ENCODE data around the gene CPEB3.
"Not testable (repeated sequence)": the region's sequence is repeated elsewhere in the genome, so short reads cannot be mapped to it uniquely, and the experiment has no call there.

Gene CPEB3

GRCh38 chr10:92216608-92217007 is 74.3 kb downstream of the CPEB3 start:
- not testable (repeated sequence) for FAIRE-seq; DNase-seq (ENCODE audit: low spot score)

DNA sequence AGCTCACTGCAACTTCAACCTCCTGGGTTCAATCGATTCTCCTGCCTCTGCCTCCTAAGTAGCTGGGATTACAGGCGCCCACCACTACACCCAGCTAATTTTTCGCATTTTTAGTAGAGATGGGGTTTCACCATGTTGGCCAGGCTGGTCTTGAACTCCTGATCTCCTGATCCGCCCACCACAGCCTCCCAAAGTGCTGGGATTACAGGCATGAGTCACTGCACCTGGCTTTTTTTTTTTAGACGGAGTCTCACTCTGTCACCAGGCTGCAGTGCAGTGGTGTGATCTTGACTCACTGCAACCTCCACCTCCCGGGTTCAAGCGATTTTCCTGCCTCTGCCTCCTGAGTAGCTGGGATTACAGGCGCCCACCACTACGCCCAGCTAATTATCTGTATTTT is 75.7 kb downstream of the CPEB3 start:
- DNase-seq (ENCODE audit: low spot score); FAIRE-seq: not testable (repeated sequence)

DNA sequence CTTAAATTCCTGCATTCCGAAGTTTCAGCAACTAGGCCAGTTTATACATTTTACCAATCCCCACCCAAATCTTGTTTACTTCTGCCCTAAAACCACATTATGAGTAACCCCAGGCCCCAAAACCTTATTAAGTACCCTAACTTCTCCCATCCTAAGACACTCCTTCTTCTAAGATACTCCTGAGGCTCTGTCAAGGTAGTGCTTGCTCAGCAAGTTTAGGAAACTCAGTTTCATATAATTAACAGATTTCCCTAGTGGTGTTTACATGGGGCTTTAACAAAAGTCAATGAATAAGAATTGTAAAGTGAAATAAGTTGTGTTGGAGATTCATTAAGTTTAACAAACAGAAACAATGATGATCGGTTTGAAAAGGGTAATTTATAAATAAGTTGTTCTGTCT is 77.8 kb downstream of the CPEB3 start:
- FAIRE-seq = no peak

DNA sequence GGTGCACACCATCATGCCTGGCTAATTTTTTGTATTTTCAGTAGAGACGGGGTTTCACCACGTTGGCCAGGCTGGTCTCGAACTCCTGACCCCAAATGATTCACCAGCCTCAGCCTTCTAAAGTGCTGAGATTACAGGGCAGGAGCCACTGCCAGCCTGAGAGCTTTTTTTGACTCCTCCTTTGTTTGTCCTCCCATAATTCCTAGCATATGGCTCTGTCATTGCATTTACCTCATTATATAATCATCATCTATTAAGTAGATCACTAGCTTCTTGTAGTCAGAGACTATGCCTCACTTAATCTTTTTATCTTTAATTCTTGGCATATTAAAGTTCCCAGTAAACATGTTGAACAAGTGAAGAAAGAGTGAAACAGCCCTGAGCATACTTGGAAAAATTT is 82.1 kb downstream of the CPEB3 start:
- DNase-seq (ENCODE audit: low spot score) (peak; percentile 25), FAIRE-seq (no peak)

More for the DNA sequence above, 77.8 kb downstream of the CPEB3 start:
- no peak for DNase-seq (ENCODE audit: low spot score)

- DNase-seq (ENCODE audit: low spot score) (no peak), FAIRE-seq (no peak)
These were observed 82.6 kb downstream of the CPEB3 start for GRCh38 chr10:92208157-92208720.

DNA sequence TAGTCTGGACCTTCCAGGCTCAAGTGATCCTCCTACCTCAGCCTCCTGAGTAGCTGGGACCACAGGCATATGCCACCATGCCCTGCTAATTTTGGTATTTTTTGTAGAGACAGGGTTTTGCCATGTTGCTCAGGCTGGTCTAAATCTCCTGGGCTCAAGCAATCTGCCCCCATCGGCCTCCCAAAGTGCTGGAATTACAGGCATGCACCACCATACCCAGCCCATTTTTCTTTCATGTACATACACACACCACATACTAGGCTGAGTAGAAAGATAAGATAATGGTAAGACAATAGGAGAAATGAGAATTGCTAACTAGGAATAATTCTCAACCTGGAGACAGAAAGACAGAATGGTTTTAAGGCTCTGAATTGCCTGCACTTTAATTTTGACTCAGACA is 83.8 kb downstream of the CPEB3 start:
- FAIRE-seq (no peak), DNase-seq (ENCODE audit: low spot score) (no peak)

DNA sequence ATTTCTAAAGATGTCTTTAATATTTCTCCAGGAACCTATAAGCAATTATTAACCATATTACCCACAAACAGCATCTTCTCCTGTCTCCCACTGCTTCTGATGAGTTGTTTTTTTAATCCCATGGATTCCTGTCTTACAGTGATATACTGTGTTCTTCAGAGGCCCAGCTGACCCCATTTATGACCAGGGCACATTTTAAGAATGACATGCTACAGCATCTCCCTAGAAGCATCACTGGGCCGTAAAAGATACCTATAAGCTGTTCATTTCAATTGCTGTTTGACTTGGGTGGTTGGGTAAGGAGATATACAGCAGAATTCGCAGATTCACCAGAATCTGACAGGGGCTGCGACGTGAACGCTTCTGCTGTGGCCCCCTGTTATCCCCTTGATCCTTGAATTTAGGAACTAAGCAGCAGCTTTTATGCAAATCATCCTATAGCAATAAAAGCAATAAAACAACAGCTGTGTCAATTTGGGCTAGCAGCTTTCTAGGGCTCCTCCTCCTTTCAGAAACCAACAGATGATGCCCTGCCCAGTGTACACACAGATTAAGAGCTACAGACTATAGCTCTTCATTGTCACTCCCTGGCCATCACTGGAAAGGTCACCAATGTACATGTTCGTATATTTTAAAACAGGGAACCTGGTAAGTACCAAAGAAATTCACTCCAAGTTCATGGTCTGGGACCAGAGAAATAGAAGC is 86.8 kb downstream of the CPEB3 start:
- FAIRE-seq (no peak), DNase-seq (ENCODE audit: low spot score) (no peak)

DNA sequence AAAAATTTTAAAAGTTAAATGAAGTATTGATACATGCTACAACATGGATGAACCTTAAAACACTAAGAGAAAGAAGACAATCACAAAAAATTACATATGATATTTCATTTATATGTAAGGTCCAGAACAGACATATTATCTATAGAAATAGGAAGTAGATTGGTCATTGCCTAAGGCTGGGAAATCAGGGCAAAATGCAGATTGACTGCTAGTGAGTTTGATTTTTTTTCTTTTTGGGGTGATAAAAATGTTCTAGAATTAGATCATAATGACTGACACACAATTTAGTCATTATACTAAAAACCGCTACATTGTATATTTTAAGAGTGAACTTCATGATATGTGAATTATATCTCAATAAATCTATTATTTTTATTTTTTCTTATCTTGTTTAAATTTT is 88.3 kb downstream of the CPEB3 start:
- DNase-seq (ENCODE audit: low spot score) (no peak), FAIRE-seq (no peak)

- no peak for FAIRE-seq
These were observed 90.3 kb downstream of the CPEB3 start for GRCh38 chr10:92200564-92200963.

DNA sequence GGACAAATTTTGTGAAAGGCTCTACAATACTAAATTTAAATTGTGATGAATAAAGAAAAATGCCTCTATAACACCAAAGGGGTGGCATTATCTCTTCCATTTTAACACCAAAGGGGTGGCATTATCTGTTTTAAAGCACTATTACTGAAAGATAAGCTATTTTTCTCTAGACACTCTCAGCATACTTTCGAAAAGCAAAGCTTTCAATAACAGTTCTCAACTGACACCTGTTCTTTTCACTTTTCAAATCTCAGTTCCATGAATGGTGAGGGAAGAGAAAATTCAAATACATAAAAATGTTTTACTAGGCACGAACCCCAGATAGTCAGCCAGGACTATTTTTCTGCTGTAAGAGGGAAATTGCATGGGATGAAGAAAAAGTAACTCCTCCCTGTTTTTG is 103.8 kb downstream of the CPEB3 start:
- FAIRE-seq (no peak), DNase-seq (ENCODE audit: low spot score) (no peak)

More at GRCh38 chr10:92200564-92200963, 90.3 kb downstream of the CPEB3 start:
- DNase-seq (ENCODE audit: low spot score) = no peak

- FAIRE-seq (no peak), DNase-seq (ENCODE audit: low spot score) (no peak)
These were observed 105.9 kb downstream of the CPEB3 start for GRCh38 chr10:92184977-92185376.

DNA sequence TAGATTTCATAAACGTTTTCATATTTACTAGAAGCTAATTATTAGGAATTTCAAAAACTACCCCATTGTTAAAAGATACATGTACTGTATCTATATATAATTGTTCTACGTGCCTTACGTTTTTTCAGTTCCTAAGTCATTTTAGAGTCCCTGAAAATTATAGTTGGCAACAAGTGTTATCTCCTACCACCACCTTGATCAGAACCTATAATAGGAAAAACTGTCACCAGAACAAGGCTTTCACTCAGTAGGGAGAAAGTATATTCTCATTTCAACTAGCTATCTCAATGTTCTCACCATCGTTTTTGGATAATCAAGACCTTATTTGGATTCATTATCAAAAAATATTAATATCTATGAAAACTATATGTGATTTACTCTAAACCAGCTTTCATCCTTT is 107.7 kb downstream of the CPEB3 start:
- FAIRE-seq (no peak), DNase-seq (ENCODE audit: low spot score) (no peak)

- FAIRE-seq = no peak
- no peak for DNase-seq (ENCODE audit: low spot score)
These were observed 109.3 kb downstream of the CPEB3 start for GRCh38 chr10:92181575-92181974.

GRCh38 chr10:92180399-92180798 is 110.5 kb downstream of the CPEB3 start:
- DNase-seq (ENCODE audit: low spot score) (no peak), FAIRE-seq (no peak)

GRCh38 chr10:92177546-92177945 is 113.3 kb downstream of the CPEB3 start:
- DNase-seq (ENCODE audit: low spot score) (no peak), FAIRE-seq (no peak)

DNA sequence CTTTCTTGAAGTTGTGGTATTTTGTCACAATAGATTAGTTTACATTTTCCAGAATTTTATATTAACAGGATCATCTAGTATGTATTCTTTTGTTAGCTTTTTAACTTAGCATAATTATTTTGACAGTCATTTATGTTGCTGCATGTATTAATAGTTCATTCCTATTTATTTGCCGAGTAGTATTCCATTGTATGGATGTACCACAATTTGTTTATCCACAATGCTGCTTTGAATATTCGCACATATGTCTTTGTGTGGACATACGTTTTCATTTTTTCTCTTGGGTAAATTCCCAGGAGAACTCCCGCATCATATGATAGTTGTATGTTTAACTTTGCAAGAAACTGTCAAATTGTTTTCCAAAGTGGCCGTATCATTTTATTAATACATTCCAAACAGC is 115.7 kb downstream of the CPEB3 start:
- DNase-seq (ENCODE audit: low spot score) (no peak), FAIRE-seq (no peak)

DNA sequence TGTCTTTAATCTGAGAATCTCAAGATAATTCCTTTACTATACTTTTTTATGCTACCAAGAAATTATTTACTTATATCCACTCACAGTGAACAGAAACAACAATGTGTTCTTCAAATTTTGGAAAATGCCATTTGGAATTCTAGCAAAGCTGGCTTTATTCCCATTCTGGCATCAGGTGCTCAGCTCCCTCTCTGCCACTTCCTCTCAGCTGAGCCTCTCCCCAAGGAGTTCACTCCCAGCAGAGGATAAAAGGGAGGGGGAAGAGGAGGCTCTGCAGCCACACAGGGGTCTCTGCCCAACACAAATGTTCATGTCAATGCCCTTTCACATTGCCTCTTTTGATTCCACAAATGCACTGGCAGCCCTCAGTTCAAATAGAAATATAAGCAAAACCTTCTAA is 116.9 kb downstream of the CPEB3 start:
- FAIRE-seq (no peak), DNase-seq (ENCODE audit: low spot score) (no peak)

DNA sequence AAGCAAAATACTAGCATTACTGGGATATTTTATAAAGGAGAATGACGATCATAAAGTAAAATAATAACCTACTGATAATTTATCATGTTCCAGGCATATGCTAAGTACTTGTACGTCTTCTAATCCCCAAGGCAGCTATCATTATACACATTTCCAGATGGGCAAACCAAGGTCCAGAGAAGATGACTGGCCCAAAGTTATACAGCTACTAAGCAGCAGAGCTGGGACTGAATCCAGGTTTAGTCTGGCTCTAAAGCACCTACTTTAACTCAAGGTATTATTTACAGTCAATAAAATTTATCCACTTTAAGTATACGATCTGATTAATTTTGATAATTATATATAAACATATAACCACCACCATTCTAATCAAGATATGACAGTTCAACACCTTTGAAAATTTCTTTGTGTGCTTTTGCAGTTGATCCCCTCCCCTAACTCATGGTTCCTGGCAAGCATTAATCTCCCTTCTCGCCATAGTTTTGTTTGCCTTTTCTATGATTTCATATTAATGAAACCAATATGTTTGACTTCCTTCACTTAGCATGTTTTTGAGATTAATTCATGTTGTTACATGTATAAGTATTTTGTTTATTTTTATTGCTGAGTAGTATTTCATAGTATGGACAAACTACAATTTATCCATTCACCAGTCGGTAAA is 126.7 kb downstream of the CPEB3 start:
- no peak for FAIRE-seq
- DNase-seq (ENCODE audit: low spot score) = no peak

DNA sequence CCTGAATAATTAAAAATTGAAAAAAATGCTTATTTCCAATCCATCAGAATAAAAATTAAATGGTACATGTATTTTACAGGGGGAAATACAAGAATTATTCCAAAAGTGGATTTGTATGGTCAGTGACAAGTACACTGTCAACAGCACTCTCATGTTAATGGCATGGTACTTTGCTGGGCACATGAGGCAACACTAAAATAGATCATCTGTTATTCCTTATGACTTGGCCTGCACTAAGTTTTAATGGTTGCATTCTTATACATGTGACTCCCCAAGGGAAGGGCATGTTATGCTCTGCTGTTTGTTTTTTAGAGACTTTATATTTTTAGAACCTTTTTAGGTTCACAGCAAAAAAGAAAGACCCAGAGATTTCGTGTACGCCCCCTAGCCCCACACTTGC is 128.3 kb downstream of the CPEB3 start:
- FAIRE-seq (no peak), DNase-seq (ENCODE audit: low spot score) (no peak)

- DNase-seq (ENCODE audit: low spot score) (no peak), FAIRE-seq (no peak)
These were observed 133.8 kb downstream of the CPEB3 start for GRCh38 chr10:92156874-92157773.

DNA sequence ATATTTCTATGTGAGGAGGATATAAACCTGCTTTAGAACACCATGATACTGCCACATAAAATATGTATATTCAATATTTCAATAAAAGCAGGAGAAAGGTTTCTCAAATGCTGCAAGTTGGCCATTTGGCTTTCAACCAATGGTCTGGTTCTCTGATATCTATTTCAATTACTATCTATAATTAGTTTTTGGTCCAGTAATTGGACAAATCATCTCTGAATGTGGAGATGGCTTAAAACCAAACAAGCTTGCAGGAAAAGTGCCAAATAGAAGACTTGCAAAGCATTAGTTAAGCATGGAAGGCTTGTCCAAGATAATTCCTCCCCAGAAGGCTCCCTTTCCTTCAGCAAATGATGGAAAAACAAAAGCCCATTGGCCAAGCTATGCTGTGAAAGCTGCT is 140.1 kb downstream of the CPEB3 start:
- DNase-seq (ENCODE audit: low spot score) (no peak), FAIRE-seq (no peak)

GRCh38 chr10:92149261-92149660 is 141.6 kb downstream of the CPEB3 start:
- DNase-seq (ENCODE audit: low spot score) = no peak
- FAIRE-seq = no peak

Data from RCC 7860 (cell line).